ENCODE results near the gene CHTOP.

Gene CHTOP

GRCh38 chr1:153687346-153688125 lies 53.7 kb downstream of the CHTOP start:
- DNase-seq (ENCODE audit: low spot score) = no peak

DNA sequence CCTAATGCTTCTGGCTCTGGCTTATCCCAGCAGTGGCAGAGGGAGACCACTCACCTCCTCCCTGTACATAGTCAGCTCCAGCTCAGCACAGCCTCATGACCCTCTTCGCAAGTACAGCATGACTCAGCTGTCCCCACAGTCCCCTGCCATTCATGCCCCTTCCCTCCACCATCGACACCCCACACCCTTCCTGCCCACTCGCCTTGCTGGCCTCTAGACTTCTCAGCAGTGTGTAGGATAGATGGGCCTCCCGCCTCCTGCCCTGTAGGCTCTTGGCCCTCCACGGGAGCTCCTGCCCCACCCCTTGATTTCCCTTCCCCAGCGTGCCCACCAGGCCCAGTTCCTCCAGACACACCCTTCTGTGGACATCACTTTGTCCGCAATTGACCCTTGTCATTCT lies 54.4 kb downstream of the CHTOP start:
- DNase-seq (ENCODE audit: low spot score) = no peak

DNA sequence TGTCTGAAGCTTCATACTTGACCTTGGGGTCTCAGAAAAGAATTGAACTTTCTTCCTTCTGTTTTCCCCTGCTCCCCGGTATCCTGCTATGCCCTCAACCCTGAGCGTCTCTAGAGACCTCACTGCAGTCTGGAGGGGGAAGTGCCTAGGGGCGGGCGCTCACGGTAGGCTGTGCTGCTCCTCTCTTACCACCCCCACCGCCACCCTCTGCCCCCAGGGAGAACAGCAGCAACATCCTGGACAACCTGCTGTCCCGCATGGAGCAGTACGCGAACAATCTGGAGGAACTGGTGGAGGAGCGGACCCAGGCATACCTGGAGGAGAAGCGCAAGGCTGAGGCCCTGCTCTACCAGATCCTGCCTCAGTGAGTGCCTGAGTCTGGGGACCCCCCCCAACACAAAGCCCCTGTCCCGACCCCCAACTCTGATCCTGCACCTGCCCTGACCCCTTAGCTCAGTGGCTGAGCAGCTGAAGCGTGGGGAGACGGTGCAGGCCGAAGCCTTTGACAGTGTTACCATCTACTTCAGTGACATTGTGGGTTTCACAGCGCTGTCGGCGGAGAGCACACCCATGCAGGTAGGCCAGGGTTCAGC lies 55.0 kb downstream of the CHTOP start:
- no peak for DNase-seq (ENCODE audit: low spot score)

DNA sequence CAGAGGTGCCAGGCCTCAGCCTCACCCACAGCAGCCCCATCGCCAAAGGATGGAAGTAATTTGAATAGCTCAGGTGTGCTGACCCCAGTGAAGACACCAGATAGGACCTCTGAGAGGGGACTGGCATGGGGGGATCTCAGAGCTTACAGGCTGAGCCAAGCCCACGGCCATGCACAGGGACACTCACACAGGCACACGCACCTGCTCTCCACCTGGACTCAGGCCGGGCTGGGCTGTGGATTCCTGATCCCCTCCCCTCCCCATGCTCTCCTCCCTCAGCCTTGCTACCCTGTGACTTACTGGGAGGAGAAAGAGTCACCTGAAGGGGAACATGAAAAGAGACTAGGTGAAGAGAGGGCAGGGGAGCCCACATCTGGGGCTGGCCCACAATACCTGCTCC lies 59.6 kb downstream of the CHTOP start:
- DNase-seq (ENCODE audit: low spot score) = no peak

Data from AG08395 (cell line).